HG03095 (cell line): ENCODE measurements around the gene PIAS4.
"Not testable (repeated sequence)": the region's sequence is repeated elsewhere in the genome, so short reads cannot be mapped to it uniquely, and the experiment has no call there.

Experiments
- ATAC-seq: cut with Tn5 transposase; IDR thresholded peaks from one replicate; pipeline ENCODE4 v1.9.1; 2021; ENCODE audit warnings: moderate library complexity; ENCODE audit not compliant: unreplicated experiment

PIAS4 gene

DNA sequence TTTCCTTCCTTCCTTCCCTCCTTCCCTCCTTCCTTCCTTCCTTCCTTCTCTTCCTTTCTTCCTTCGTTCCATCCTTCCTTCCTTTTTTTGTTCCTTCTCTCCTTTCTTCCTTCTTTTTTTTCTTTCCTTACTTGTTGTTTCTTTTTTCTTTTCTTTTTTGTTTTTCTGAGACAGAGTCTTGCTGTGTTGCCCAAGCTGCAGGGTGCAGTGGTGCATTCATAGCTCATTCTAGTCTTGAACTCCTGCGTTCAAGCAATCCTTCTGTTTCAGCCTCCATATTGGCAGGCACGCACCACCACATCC lies 16.8 kb upstream of the PIAS4 start:
- no peak for ATAC-seq

DNA sequence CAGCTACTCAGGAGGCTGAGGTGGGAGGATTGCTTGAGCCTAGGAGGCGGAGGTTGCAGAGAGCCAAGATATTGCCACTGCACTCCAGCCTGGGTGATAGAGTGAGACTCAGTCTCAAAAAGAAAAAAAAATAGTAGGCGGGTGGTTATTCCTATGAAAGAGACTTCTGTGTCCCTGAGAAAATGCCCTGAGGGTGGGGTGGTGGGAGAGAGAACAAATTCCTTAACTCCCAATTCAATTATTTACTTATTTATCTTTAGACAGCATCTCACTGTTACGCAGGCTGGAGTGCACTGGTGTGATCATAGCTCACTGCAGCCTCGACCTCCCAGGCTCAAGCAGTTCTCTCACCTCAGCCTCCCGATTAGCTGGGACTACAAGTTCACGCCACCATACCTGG lies 11.9 kb upstream of the PIAS4 start:
- no peak for ATAC-seq

DNA sequence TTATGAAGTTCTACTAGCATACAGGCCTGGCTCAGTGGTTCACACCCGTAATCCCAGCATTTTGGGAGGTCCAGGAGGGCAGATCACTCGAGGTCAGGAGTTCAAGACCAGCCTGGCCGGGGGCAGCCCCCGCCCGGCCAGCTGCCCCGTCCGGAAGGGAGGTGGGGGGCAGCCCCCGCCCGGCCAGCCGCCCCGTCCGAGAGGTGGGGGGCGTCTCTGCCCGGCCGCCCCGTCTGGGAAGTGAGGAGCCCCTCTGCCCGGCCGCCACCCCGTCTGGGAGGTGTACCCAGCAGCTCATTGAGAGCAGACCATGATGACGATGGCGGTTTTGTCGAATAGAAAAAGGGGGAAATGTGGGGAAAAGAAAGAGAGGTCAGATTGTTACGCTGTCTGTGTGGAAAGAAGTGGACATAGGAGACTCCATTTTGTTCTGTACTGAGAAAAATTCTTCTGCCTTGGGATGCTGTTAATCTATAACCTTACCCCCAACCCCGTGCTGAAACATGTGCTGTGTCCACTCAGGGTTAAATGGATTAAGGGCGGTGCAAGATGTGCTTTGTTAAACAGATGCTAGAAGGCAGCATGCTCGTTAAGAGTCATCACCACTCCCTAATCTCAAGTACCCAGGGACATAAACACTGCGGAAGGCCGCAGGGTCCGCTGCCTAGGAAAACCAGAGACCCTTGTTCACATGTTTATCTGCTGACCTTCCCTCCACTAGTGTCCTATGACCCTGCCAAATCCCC lies 8.7 kb upstream of the PIAS4 start:
- ATAC-seq, result not testable (repeated sequence)

DNA sequence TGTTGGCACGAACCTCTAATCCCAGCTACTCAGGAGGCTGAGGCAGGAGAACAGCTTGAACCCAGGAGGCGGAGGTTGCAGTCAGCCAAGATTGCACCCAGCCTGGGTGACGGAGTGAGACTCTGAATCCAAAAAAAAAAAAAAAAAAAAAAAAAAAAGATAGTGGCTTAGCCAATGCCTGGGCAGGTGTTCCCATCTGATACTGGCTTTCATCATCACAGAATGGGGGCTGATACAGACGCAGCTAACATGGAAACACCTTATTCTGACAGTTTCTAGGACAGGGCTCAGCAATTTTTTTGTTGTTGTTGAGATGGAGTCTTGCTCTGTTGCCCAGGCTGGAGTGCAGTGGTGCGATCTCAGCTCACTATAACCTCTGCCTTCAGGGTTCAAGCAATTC lies 6.7 kb upstream of the PIAS4 start:
- not testable (repeated sequence) for ATAC-seq

DNA sequence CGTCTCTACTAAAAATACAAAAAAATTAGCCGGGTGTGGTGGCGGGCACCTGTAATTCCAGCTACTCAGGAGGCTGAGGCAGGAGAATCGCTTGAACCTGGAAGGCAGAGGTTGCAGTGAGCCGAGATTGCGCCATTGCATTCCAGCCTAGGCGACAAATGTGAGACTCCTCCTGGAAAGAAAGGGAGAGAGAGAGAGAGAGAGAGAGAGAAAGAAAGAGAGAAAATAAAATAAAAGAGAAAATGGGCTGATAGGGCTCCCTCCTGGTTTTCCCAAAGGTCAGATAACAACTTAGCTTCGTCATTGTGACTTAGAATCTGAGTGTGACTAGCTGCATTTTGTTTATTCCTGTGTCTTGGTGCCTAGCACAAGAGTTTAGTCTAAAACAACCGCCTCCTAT lies 2.1 kb upstream of the PIAS4 start:
- ATAC-seq, result not testable (repeated sequence)

DNA sequence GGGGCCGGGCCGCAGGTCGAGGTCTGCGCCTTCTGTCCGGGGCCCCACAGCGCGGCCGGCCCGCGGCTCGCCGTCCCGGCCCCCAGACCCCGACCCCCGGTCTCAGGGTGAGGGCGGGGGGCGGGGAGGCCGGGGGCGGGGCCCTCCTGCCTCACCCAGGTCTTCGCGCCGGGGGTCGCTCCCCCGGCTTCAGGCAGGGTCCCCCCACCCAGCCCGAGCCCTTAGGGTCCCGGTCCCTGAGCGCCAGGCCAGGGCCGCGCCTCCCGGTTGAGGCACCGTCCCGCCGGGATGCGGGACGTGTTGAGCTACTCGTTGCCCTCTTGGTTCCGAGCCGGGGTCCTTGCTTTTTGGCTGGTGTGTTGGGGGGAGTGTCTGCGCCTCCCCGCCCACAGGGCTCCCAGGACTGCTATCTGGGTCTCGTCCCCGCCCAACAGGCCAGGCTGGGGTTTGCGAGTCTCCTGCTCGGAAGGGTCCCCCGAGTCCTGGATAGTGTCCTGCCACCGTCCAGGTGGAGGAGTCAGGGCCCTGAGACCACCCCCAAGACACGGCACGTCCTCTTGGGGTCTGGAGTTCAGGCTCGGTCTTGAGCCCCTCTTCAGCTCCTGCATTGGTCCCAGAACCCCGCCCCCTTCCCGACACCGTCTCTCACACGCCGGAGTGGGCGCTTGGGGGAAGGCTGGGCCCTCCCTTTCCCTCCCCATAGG lies 452 bp downstream of the PIAS4 start:
- ATAC-seq, result peak; percentile 22

DNA sequence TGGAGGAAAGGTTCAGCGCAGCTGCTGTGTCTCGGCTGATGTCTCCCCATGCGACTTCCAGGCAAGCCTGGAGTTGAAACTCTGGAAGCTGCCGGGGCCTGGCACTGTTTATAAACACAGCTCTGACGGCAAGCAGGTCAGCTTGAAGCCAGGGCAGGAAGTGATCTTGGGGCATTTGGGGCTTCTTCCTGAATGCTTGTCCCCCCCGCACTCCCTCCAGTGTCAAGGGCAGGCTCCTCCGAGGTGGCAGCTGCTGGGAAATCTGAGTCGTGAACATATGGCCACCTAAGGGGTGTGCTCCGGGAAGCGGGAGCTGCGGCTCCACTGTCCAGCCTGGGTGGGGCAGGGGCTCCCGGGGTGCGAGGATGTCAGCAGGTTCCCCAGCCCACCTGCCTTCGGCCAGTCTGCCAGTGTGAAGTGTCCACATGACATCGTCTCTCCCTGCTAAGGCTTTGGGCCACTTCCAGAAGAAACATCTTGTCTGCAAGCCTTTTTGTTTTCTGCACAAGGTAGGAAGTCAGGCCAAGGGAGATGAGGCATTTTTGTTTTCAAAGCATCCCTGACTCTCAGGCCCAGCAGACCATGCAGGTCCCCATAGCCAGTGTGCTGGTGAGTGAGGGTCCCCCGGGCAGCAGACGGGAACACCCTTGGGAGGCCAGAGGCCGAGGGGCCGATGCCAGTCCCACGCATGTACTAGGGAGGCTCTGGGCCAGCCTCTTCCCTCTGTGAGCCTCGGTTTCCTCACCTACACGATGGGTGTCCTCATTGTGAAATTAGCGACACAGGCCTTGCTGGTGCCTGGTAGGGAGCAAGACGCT lies 2.7 kb downstream of the PIAS4 start:
- no peak for ATAC-seq

DNA sequence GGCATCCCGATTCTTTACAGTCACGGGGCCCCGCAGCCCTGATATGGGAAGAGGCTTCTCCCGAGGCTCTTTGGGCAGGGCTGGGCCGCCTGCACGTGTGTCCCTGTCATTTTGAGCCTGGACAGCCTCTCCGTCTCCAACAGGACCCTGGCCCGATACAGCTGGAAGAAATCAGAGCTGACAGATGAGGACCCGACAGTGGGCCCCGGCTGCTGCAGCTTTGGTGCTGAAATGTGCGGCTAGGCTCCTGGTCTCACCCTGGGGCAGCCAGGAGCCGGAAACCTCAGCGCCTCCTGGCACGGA lies 3.2 kb downstream of the PIAS4 start:
- no peak for ATAC-seq

DNA sequence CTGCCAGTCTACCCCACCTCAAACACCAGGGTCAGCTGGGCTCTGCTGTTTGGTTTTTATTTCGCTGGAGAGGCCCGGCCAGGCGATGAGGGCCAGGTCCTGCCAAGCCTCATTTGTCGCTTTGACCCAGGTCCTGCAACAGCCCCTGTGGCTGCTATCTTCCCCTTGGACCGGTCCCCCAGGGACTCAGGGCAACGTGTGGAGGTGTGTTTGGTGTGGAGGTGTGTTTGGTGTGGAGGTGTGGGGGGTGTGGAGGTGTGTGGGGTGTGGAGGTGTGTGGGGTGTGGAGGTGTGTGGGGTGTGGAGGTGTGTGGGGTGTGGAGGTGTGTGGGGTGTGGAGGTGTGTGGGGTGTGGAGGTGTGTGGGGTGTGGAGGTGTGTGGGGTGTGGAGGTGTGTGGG lies 3.9 kb downstream of the PIAS4 start:
- not testable (repeated sequence) for ATAC-seq

DNA sequence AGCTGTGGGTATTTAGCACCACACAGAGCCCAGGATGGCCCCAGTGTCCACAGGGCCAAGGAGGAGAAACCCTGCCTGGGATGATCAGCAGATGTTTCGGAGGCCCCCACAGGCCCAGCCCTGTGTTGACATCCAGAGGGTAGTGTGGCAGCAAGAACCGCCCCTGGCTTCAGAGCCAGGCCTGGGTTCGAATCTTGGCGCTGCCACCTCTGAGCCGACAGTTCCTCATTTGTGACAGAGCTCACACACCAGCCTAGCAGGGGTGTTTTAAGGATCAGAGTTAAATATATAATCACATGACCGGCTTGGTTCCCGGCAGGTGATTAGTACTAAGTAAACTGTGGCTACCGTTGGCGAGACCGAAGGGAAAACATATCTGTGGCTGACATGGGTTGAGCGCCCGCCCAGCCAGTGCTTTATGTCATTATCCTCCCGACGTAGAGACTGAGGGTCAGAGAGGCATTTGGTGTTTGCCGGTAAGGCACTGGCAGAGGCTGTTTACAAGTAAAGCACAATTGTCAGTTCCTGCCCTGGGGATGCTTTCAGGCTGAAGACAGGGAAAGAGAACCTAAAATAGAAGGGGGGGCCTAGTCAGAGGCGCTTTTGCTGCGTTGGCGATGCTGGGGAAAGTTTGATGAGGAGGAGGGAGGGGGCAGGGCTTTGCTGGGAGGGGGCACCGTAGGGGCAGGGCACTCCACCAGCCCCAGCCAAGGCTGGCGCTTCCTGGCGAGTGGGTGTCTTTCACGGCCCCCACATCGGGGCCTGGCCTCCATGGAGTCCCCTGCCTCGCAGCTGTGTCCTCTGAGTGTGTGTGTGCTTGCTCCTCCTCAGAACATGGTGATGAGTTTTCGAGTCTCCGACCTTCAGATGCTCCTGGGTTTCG lies 4.8 kb downstream of the PIAS4 start:
- ATAC-seq, result no peak

DNA sequence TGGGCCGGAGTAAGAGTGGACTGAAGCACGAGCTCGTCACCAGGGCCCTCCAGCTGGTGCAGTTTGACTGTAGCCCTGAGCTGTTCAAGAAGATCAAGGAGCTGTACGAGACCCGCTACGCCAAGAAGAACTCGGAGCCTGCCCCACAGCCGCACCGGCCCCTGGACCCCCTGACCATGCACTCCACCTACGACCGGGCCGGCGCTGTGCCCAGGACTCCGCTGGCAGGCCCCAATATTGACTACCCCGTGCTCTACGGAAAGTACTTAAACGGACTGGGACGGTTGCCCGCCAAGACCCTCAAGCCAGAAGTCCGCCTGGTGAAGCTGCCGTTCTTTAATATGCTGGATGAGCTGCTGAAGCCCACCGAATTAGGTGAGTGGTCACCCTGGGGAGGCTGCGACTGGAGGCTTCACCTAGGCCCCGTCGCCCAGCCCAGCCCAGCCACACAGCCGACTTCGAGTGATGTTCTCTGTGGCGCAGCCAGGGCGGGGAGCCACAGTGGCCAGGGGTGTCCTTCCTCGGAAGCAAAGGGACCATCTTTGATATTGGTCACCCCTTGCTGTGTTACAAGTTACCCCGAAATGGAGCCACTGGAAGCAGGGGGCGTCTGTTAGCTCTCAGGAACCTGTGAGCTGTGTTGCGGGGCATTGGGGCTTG lies 5.6 kb downstream of the PIAS4 start:
- ATAC-seq, result no peak

DNA sequence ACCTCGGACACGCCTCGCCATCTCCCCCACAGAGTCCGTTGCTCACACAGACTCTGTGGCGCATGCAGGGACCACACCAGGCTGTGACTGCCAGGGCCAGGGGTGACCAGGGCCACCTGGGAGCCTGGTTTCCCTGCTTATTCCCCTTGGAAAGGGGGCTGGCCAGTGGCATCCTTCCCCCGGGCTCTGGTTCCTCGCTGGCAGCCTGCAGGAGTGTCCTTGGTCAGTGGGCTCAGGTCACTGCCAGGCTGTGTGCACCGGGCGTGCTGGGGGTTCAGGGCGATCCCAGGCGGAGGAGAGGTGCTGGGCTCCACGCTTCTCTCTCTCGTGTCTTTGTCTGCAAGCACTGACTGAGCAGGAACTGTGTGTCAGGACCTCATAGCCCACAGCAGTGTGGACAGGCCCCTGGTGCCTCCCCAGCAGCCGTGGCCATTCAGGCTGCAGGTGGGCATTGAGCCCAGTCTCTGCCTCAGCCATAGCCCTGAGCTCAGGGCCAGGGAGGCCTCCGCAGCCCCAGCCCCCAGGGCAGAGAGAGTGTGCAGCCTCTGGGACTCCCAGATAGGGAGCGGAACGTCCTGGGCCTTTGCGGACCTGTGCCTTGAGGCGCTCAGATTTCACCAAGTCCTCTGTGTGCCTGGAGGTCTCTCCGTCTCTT lies 6.5 kb downstream of the PIAS4 start:
- ATAC-seq, result no peak

DNA sequence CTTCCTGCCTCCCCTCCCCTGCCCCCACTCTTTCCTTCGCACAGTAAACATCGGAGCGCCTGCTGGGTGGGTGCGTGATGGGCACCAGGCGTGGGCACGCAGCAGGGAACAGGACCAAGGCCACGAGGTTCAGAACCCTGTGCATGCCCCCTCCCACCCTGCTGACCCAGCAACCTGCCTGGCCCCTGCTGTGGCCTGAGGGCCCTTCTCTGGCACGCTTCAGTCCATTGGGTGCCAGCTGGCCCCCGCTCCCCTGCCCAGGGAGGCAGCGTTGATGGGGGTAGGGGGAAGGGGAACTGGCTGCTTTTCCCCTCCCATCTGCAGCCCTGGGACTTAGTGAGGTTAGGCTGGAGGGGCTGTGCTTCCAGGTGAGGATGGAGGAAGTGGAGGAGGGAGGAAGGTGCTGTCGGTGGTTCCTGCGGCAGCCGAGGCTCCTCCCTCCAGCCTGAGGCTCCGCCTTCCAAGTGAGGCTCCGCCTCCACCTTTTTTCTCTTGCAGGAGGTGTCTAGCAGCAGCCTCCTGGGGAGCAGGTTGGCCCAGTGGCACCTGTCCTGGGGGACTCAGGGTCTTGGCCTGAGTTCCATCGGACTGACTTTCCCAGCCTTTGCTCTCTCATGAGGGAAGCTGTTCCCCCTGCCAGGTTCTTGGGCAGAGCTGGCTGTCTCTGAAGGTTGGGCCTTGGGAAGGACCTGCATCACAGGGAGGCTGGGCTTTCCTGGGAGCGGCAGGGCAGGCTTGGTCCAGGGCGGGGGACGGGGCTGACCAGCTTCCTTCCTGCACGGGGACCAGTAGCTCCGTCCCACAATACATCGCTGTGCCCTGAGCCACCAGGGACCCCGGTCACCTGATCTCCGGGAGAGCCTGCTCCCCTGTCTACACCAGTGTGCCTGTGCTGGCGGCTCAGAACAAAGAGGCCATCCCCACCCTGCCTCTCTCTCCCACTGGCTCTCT lies 7.3 kb downstream of the PIAS4 start:
- ATAC-seq, result no peak

DNA sequence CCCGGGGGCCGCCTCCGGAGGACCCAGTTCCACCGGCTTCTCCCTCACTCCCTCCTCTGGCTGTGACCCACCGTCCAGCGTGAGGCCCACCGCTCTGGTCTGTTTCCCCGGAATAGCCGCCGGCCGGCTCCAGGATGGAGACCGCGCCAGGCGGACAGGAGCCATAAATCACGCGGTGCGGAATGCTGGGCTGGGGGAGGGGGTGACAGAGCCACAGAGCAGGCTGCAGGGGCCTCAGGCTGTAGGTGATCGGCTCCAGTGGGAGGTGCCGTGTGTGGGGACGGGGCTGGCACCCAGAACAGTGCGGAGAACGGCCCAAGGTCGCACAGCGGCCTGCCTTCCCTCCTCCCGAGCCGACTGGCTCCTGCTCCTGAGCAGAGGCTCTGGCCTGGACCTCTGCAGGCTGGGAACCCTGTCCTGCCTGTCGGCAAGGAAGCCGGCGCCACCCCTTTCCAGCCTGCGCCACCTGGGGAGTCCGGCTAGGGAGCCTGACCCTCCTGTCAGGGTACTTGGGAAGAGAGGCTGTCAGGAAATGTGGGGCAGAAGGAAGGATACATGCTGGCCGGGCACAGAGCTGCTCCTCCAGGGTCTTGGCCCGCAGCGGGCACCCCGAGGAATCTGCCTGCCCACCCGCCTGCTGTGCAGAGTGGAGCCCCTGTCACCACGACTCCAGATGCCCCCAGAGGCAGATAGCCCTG lies 8.3 kb downstream of the PIAS4 start:
- no peak for ATAC-seq

DNA sequence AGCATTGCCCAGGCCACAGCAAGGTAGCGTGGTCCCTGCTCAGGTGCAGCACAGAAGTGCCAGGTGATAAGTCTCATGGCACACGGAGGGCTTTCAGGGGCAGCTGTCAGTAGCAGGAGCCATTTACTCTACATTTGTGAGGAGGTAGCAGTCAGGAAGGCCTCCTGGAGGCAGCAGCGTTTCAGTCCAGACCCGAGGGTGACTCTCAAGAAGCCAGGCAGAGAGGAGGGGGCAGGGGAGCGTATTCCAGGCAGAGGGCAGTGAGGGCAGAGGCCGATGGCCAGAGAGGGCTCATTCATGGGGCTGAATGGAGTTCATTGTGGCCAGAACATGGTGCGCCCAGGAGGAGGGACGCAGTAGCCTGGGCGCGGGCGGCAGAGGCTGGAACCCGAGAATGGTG lies 8.9 kb downstream of the PIAS4 start:
- ATAC-seq, result no peak

DNA sequence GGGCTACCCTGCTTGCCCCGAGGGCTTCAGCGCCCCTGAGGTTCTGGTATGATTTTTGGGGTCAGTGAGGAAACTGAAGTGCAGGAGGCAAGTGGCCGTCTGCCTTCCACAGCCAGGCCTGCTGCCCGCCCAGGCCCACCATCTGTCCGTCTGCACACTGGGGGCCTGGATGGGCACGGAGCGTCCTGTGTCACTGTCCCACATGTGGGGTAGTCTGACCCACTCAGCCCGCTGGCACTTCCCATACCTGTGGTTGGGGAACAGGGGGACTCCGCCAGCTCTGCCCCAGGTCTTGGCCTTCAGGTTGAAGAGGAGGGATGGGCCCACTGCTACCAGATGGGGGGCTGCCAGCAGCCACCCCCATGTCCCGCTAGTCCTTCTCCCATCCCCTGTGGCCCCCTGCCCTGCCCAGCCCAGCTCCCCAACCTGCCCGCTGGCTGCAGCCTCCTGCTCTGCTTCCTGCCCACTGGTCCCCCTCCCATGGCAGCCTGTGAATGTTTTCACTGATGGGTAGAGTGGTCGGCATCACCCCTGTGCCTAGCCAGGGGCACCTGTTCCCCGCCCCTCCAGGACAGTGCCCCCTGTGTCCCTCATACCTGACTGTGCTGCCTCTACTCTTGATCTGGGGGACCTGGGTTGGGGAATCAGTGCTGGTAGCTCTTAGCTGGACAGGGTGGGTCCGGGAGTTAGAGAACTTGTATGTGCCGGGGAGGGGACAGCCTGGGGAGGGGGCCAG lies 9.5 kb downstream of the PIAS4 start:
- no peak for ATAC-seq

DNA sequence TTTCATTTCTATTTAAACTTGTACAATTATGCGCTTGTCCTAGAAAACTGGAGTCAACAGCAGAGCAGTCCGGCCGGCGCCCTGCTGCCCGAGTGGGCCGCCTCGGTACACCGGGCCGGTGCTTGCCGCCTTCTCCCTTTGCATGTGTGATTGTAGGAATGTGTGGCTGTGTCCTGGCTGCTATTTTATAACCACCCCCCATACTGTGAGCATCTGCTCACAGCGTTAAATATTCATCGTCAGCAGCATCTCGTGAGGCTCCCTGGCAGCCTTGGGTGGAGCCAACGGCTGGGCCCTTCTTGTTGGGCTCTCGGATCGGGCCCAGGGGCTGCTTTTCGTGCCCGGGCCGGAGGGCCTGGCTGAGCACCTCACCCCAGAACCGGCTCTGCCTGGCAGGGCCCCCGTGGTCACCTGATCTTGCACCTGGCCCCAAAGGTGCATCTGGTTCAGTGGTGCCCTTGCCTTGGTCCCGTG lies 10.6 kb downstream of the PIAS4 start:
- no peak for ATAC-seq
